Hepatocyte (in vitro differentiated cells): ENCODE measurements around the gene ROBO3. TPM values are rescaled to one million over a fixed set of nuclear protein-coding genes. Genes with fewer than 3 reads are reported as not detected.

Source experiments
- DNase-seq: peaks from one replicate; pipeline ENCODE4 v3.0.0-alpha.2; 2016; ENCODE audit warnings: low spot score
- H2AFZ ChIP-seq: fragments of 200-600 bp; sonication (generic); 2 replicates; pipeline ENCODE4 v1.6.0; 2016; ENCODE audit warnings: antibody characterized with exemption, mild to moderate bottlenecking
- H3K27ac ChIP-seq: fragments of 200-600 bp; sonication (generic); 2 replicates; pipeline ENCODE4 v1.5.1; 2016; ENCODE audit warnings: mild to moderate bottlenecking
- H3K27me3 ChIP-seq: fragments of 200-600 bp; sonication (generic); 2 replicates; pipeline ENCODE4 v1.6.1; 2016
- H3K36me3 ChIP-seq: fragments of 200-600 bp; sonication (generic); replicated peaks from 2 replicates; pipeline ENCODE4 v1.5.1; 2016; ENCODE audit warnings: low read depth; ENCODE audit not compliant: insufficient read depth
- H3K4me1 ChIP-seq: fragments of 200-600 bp; sonication (generic); 2 replicates; pipeline ENCODE4 v1.5.1; 2016; ENCODE audit warnings: mild to moderate bottlenecking, moderate library complexity; ENCODE audit not compliant: insufficient read depth
- H3K4me2 ChIP-seq: fragments of 200-600 bp; sonication (generic); 2 replicates; pipeline ENCODE4 v1.6.0; 2016
- H3K4me3 ChIP-seq: fragments of 200-600 bp; sonication (generic); 2 replicates; pipeline ENCODE4 v1.5.1; 2016; ENCODE audit warnings: mild to moderate bottlenecking
- H3K79me2 ChIP-seq: fragments of 200-600 bp; sonication (generic); 2 replicates; pipeline ENCODE4 v1.6.0; 2017; ENCODE audit warnings: mild to moderate bottlenecking
- H3K9me2 ChIP-seq: fragments of 200-600 bp; sonication (generic); replicated peaks from 2 replicates; pipeline ENCODE4 v1.6.0; 2017; ENCODE audit warnings: mild to moderate bottlenecking; ENCODE audit not compliant: insufficient read depth
- H3K9me3 ChIP-seq: fragments of 200-600 bp; sonication (generic); 2 replicates; pipeline ENCODE4 v1.5.1; 2016; ENCODE audit warnings: low read depth, mild to moderate bottlenecking
- H4K20me1 ChIP-seq: fragments of 200-600 bp; sonication (generic); 2 replicates; pipeline ENCODE4 v1.6.0; 2016; ENCODE audit warnings: mild to moderate bottlenecking; ENCODE audit not compliant: insufficient read depth, poor library complexity, severe bottlenecking
- EZH2 ChIP-seq: fragments of 200-600 bp; sonication (generic); IDR thresholded peaks from 2 replicates; pipeline ENCODE4 v1.6.1; 2016; ENCODE audit warnings: antibody characterized with exemption, mild to moderate bottlenecking, borderline replicate concordance
- EZH2phosphoT487 ChIP-seq: fragments of 200-600 bp; sonication (generic); IDR thresholded peaks from one replicate; pipeline ENCODE4 v1.6.1; 2018; ENCODE audit warnings: antibody characterized with exemption, mild to moderate bottlenecking, low read depth, moderate library complexity; ENCODE audit not compliant: unreplicated experiment, severe bottlenecking
- WGBS: methylation state at CpG from one replicate; pipeline ENCODE4 v1.1.6; 2016; ENCODE audit warnings: low lambda C conversion rate; ENCODE audit errors: missing lambda C conversion rate; 5-methylcytosine and 5-hydroxymethylcytosine counted together
- polyA plus RNA-seq: library from polyadenylated mRNA; unstranded; fragments of >200 nt; fragmentation: Nextera tagmentation; extraction: Ambion mirVana; gene quantifications from 2 replicates; pipeline ENCODE4 v1.2.1, GENCODE V29; 2016
- total RNA-seq: library from RNA; depleted of rRNA; stranded (reverse); fragments of >200 nt; gene quantifications from 2 replicates; pipeline ENCODE4 v1.2.3, GENCODE V29; 2014
- TF ChIP-seq, protein P1 (sequence below): fragments of 200-600 bp; sonication (generic); IDR thresholded peaks from 2 replicates; pipeline ENCODE4 v1.5.1; 2016; ENCODE audit warnings: antibody characterized with exemption, mild to moderate bottlenecking; ENCODE audit not compliant: poor library complexity

ROBO3 gene
- total and polyA plus RNA-seq, 2 experiments from 2014 or later, result 3.7 to 10.4 TPM

DNA sequence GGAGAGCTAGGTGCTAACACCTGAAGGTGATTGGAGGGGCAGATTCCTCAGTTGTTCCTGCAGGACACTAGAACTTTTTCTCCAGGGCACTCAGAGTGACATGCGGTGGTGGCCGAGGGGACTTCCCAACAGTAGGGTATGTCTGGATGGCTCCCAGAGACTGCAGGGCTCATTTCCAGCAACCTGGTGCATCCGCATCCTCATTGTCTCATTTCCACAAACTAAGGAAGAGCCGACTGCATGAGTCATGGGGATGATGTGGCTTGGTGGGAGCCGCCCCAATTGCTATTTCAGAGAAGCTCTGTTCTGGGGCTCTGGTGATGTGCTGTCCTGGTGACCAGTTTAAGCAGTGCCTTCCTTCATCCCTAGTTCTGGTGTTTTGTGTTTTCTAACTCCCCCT lies 35.2 kb downstream of the ROBO3 start:
- Histone ChIP-seq H3K4me3 (no peak overlapping the region), H3K79me2 (no peaks in the 10 kb centered on the region), H3K27me3 (peaks cover 44% of the 10 kb centered on the region), H3K4me2 (no peak overlapping the region), H3K36me3 (no peaks in the 10 kb centered on the region), H2AFZ (no peak overlapping the region), H3K4me1 (no peaks in the 10 kb centered on the region), H3K9me3 (no peaks in the 10 kb centered on the region), H3K9me2 (no peaks in the 10 kb centered on the region), H3K27ac (no peak overlapping the region), H4K20me1 (no peaks in the 10 kb centered on the region)
- WGBS, result 67% methylated on average over 5 of the region's 5 CpGs
- DNase-seq, result no peak
- TF ChIP-seq EZH2 (no peak), EZH2phosphoT487 (no peak)
- TF ChIP-seq, protein P1, sequence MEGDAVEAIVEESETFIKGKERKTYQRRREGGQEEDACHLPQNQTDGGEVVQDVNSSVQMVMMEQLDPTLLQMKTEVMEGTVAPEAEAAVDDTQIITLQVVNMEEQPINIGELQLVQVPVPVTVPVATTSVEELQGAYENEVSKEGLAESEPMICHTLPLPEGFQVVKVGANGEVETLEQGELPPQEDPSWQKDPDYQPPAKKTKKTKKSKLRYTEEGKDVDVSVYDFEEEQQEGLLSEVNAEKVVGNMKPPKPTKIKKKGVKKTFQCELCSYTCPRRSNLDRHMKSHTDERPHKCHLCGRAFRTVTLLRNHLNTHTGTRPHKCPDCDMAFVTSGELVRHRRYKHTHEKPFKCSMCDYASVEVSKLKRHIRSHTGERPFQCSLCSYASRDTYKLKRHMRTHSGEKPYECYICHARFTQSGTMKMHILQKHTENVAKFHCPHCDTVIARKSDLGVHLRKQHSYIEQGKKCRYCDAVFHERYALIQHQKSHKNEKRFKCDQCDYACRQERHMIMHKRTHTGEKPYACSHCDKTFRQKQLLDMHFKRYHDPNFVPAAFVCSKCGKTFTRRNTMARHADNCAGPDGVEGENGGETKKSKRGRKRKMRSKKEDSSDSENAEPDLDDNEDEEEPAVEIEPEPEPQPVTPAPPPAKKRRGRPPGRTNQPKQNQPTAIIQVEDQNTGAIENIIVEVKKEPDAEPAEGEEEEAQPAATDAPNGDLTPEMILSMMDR, result no peak

DNA sequence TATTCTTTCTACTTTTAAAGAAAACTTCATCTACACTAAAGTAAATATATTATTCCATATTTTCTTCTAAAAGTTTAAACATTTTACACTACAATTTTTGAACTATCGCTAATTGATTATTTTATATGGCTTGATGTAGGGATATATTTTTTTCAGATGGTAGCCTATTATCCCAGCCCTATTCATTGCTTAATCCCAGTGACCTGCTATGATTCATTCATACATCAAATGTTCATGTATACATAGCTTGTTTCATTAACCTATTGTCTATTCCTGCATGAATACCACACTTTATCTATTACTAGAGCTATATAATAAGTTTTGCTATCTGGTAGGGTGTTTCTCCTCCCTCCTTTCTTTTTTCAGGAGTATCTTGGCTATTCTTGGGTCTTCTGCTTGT lies 37.4 kb downstream of the ROBO3 start:
- no peaks in the 10 kb centered on the region for H3K36me3 ChIP-seq
- H2AFZ ChIP-seq, result no peak overlapping the region
- no peaks in the 10 kb centered on the region for H3K9me3 ChIP-seq
- H3K4me2 ChIP-seq, result no peak overlapping the region
- no peaks in the 10 kb centered on the region for H3K4me1 ChIP-seq
- no peaks in the 10 kb centered on the region for H4K20me1 ChIP-seq
- no peaks in the 10 kb centered on the region for H3K9me2 ChIP-seq
- no peak for DNase-seq
- TF ChIP-seq EZH2, result no peak
- no peak for TF ChIP-seq EZH2phosphoT487
- TF ChIP-seq, protein P1, result no peak
- H3K4me3 ChIP-seq, result no peak overlapping the region
- H3K27ac ChIP-seq, result no peak overlapping the region
- peaks cover 44% of the 10 kb centered on the region for H3K27me3 ChIP-seq
- WGBS, result 92% methylated on average over 1 of the region's 1 CpG
- H3K79me2 ChIP-seq, result no peaks in the 10 kb centered on the region

GRCh38 chr11:124915541-124916369 lies 50.5 kb downstream of the ROBO3 start:
- H3K27me3 ChIP-seq, result no peaks in the 10 kb centered on the region
- H2AFZ ChIP-seq, result no peak overlapping the region
- H3K9me3 ChIP-seq, result no peaks in the 10 kb centered on the region
- H3K9me2 ChIP-seq, result no peaks in the 10 kb centered on the region
- 86% methylated on average over 3 of the region's 3 CpGs for WGBS
- no peaks in the 10 kb centered on the region for H4K20me1 ChIP-seq
- no peak for DNase-seq
- H3K4me2 ChIP-seq, result no peak overlapping the region
- no peaks in the 10 kb centered on the region for H3K36me3 ChIP-seq
- no peak overlapping the region for H3K4me3 ChIP-seq
- no peaks in the 10 kb centered on the region for H3K79me2 ChIP-seq
- H3K4me1 ChIP-seq, result no peaks in the 10 kb centered on the region
- no peak overlapping the region for H3K27ac ChIP-seq
- no peak for TF ChIP-seq EZH2phosphoT487
- no peak for TF ChIP-seq EZH2
- TF ChIP-seq, protein P1, result no peak
